GM12892 (cell line): ENCODE measurements around the gene HPS1.

Experiments
- POLR2A ChIP-seq: IDR thresholded peaks from 2 replicates; pipeline ENCODE4 v1.6.1; 2011; ENCODE audit warnings: low read depth, low read length, control low read depth
- TAF1 ChIP-seq: IDR thresholded peaks from 2 replicates; pipeline ENCODE4 v1.6.1; 2011; ENCODE audit warnings: low read depth, mild to moderate bottlenecking, control low read depth, low read length, borderline replicate concordance

- TF ChIP-seq POLR2A (no peak), TAF1 (no peak)
These were observed 78.1 kb downstream of the HPS1 start for GRCh38 chr10:98368644-98369043.
